Astrocyte (in vitro differentiated cells and primary cell): ENCODE data around the gene ATP8A1. TPM values are rescaled to one million over a fixed set of nuclear protein-coding genes. Genes with fewer than 3 reads are reported as not detected.

Source experiments
- DNase-seq: peaks from one replicate; pipeline ENCODE4 v3.0.0-alpha.2; 2010; ENCODE audit warnings: low read depth
- FAIRE-seq: peaks from 2 replicates; lab custom pipeline; 2011; peaks lifted over from hg19 to GRCh38; lab: Jason Lieb, UNC
- H2AFZ ChIP-seq: 2 replicates; pipeline ENCODE4 v1.6.0; 2012; ENCODE audit warnings: low read depth, low read length, inconsistent platforms
- H3K27ac ChIP-seq: 2 replicates; pipeline ENCODE4 v1.5.1; 2011; ENCODE audit warnings: low read depth, low read length, inconsistent platforms
- H3K27me3 ChIP-seq: 2 replicates; pipeline ENCODE4 v1.6.0; 2011; ENCODE audit warnings: low read length, inconsistent platforms; ENCODE audit not compliant: insufficient read depth
- H3K36me3 ChIP-seq: 2 replicates; pipeline ENCODE4 v1.5.1; 2011; ENCODE audit warnings: low read length, inconsistent platforms; ENCODE audit not compliant: insufficient read depth
- H3K4me1 ChIP-seq: 2 replicates; pipeline ENCODE4 v1.5.1; 2011; ENCODE audit warnings: low read length, inconsistent platforms; ENCODE audit not compliant: insufficient read depth
- H3K4me2 ChIP-seq: 2 replicates; pipeline ENCODE4 v1.6.0; 2012; ENCODE audit warnings: low read length, inconsistent platforms
- H3K4me3 ChIP-seq: 2 replicates; pipeline ENCODE4 v1.5.1; 2011; ENCODE audit warnings: low read depth, mild to moderate bottlenecking, low read length, inconsistent platforms; ENCODE audit not compliant: insufficient read depth
- H3K79me2 ChIP-seq: 2 replicates; pipeline ENCODE4 v1.6.0; 2012; ENCODE audit warnings: mild to moderate bottlenecking, low read length, inconsistent platforms; ENCODE audit not compliant: insufficient read depth
- H3K9ac ChIP-seq: 2 replicates; pipeline ENCODE4 v1.6.0; 2012; ENCODE audit warnings: mild to moderate bottlenecking, low read length, inconsistent platforms
- H3K9me3 ChIP-seq: 2 replicates; pipeline ENCODE4 v1.5.1; 2012; ENCODE audit warnings: low read depth, mild to moderate bottlenecking, low read length, inconsistent platforms; ENCODE audit not compliant: insufficient read depth
- H4K20me1 ChIP-seq: 2 replicates; pipeline ENCODE4 v1.6.0; 2012; ENCODE audit warnings: low read length, inconsistent platforms; ENCODE audit not compliant: insufficient read depth
- H3K27ac Mint-ChIP-seq: one replicate; pipeline ENCODE4 v1.8.0; 2021; ENCODE audit warnings: mild to moderate bottlenecking, mixed read lengths; ENCODE audit not compliant: unreplicated experiment
- H3K27me3 Mint-ChIP-seq: one replicate; pipeline ENCODE4 v1.8.0; 2021; ENCODE audit warnings: low read depth, mixed read lengths; ENCODE audit not compliant: unreplicated experiment
- H3K36me3 Mint-ChIP-seq: one replicate; pipeline ENCODE4 v1.8.0; 2021; ENCODE audit warnings: low read depth, mixed read lengths; ENCODE audit not compliant: unreplicated experiment
- H3K4me1 Mint-ChIP-seq: one replicate; pipeline ENCODE4 v1.8.0; 2021; ENCODE audit warnings: low read depth, mixed read lengths; ENCODE audit not compliant: unreplicated experiment
- H3K4me3 Mint-ChIP-seq: one replicate; pipeline ENCODE4 v1.8.0; 2021; ENCODE audit warnings: mild to moderate bottlenecking, moderate library complexity, mixed read lengths; ENCODE audit not compliant: unreplicated experiment
- H3K9me3 Mint-ChIP-seq: one replicate; pipeline ENCODE4 v1.8.0; 2021; ENCODE audit warnings: mild to moderate bottlenecking, mixed read lengths; ENCODE audit not compliant: unreplicated experiment
- CTCF ChIP-seq: IDR thresholded peaks from 2 replicates; pipeline ENCODE4 v1.5.1; 2011; ENCODE audit warnings: low read depth, mild to moderate bottlenecking, inconsistent platforms, low read length, moderate library complexity; ENCODE audit not compliant: insufficient read depth
- EZH2 ChIP-seq: IDR thresholded peaks from 2 replicates; pipeline ENCODE4 v1.6.1; 2012; ENCODE audit warnings: mild to moderate bottlenecking, low read length, inconsistent platforms; ENCODE audit not compliant: insufficient read depth
- total RNA-seq: library from RNA; stranded (reverse); gene quantifications from 2 replicates; pipeline ENCODE4 v1.2.1, GENCODE V29; 2021

ATP8A1 gene
- total RNA-seq, 1 donor from 2014 or later, result 2.9 TPM

- DNase-seq (no peak), FAIRE-seq (no peak)
- Histone ChIP-seq H4K20me1 (no peaks in the 10 kb centered on the region), H3K4me1 (no peaks in the 10 kb centered on the region), H3K9me3 (no peaks in the 10 kb centered on the region), H2AFZ (no peak overlapping the region), H3K79me2 (no peaks in the 10 kb centered on the region), H3K27ac (no peak overlapping the region), H3K27me3 (no peaks in the 10 kb centered on the region), H3K9ac (no peak overlapping the region), H3K4me2 (no peak overlapping the region), H3K4me3 (no peak overlapping the region), H3K36me3 (no peaks in the 10 kb centered on the region)
- H3K4me1 Mint-ChIP-seq, result no peaks in the 10 kb centered on the region
- H3K27me3 Mint-ChIP-seq, result no peaks in the 10 kb centered on the region
- no peak overlapping the region for H3K27ac Mint-ChIP-seq
- H3K9me3 Mint-ChIP-seq, result no peaks in the 10 kb centered on the region
- H3K4me3 Mint-ChIP-seq, result no peak overlapping the region
- H3K36me3 Mint-ChIP-seq, result no peaks in the 10 kb centered on the region
- TF ChIP-seq EZH2 (no peak), CTCF (no peak)
Observed at GRCh38 chr4:42578187-42578586, 78.7 kb downstream of the ATP8A1 start.

GRCh38 chr4:42574870-42575430 lies 82.0 kb downstream of the ATP8A1 start:
- no peak for DNase-seq
- Mint-ChIP-seq H3K27ac (no peak overlapping the region), H3K27me3 (no peaks in the 10 kb centered on the region), H3K4me3 (no peak overlapping the region), H3K4me1 (no peaks in the 10 kb centered on the region), H3K9me3 (no peaks in the 10 kb centered on the region), H3K36me3 (no peaks in the 10 kb centered on the region)
- no peak overlapping the region for H3K4me2 ChIP-seq
- H4K20me1 ChIP-seq, result no peaks in the 10 kb centered on the region
- no peaks in the 10 kb centered on the region for H3K4me1 ChIP-seq
- H3K9ac ChIP-seq, result no peak overlapping the region
- no peaks in the 10 kb centered on the region for H3K9me3 ChIP-seq
- no peak overlapping the region for H3K27ac ChIP-seq
- no peaks in the 10 kb centered on the region for H3K79me2 ChIP-seq
- H3K36me3 ChIP-seq, result no peaks in the 10 kb centered on the region
- no peak for FAIRE-seq
- TF ChIP-seq EZH2 (no peak), CTCF (no peak)
- no peaks in the 10 kb centered on the region for H3K27me3 ChIP-seq
- no peak overlapping the region for H2AFZ ChIP-seq
- H3K4me3 ChIP-seq, result no peak overlapping the region

- Histone ChIP-seq H3K4me1 (no peaks in the 10 kb centered on the region), H3K36me3 (no peaks in the 10 kb centered on the region), H4K20me1 (no peaks in the 10 kb centered on the region), H3K4me3 (no peak overlapping the region), H3K4me2 (no peak overlapping the region), H2AFZ (no peak overlapping the region), H3K9ac (no peak overlapping the region), H3K27me3 (no peaks in the 10 kb centered on the region), H3K79me2 (no peaks in the 10 kb centered on the region), H3K27ac (no peak overlapping the region), H3K9me3 (no peaks in the 10 kb centered on the region)
- no peak for TF ChIP-seq CTCF
- no peak for TF ChIP-seq EZH2
- H3K36me3 Mint-ChIP-seq, result no peaks in the 10 kb centered on the region
- no peaks in the 10 kb centered on the region for H3K9me3 Mint-ChIP-seq
- H3K27me3 Mint-ChIP-seq, result no peaks in the 10 kb centered on the region
- H3K4me3 Mint-ChIP-seq, result no peak overlapping the region
- H3K27ac Mint-ChIP-seq, result no peak overlapping the region
- FAIRE-seq (no peak), DNase-seq (no peak)
- H3K4me1 Mint-ChIP-seq, result no peaks in the 10 kb centered on the region
Observed at GRCh38 chr4:42573249-42573648, 83.7 kb downstream of the ATP8A1 start.
